GM21717 (cell line): Measurements from ENCODE around the gene FZR1.
"Not testable (repeated sequence)": the region's sequence is repeated elsewhere in the genome, so short reads cannot be mapped to it uniquely, and the experiment has no call there.

Source experiments
- ATAC-seq: cut with Tn5 transposase; IDR thresholded peaks from one replicate; pipeline ENCODE4 v1.9.1; 2021; ENCODE audit warnings: mild to moderate bottlenecking, moderate library complexity; ENCODE audit not compliant: unreplicated experiment

The FZR1 gene

DNA sequence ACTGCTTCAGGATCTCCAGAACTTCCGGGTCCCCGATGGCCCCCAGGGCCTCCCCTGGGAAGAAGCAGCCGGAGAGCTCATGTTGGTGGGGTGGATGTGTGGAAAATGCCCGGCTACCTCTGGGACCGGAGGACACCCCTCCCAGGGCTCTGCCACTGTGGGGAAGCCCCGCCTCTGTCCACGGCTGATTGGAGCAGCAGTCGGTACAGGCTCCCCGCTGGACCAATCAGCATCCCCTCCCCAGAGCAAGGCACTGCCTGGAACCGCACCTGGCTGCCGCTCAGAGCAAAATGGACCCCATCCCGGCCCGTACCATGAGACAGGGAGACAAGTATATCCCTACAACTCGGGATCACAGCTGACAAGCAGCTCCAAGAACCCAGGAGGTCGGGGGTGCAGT lies 12.1 kb upstream of the FZR1 start:
- ATAC-seq, result no peak

DNA sequence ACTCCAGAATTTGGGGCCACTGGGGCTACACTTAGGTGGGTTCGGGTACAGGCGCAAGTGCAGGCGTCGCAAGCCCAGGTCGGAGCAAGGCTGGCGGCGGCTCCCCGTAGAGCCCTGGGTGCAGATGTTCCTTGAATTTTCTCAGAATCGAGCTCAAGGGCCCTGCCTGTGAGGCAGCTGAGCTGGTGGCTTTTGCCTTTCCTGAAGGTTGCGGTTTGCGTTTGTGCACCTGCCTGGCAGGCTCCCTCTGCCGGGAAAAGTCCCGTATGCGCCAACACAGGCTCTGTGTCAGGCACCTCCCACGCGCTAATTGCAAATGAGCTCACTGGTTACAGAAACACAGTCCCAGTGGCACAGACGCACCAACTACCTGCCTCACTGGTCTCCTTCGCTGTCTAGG lies 11.6 kb upstream of the FZR1 start:
- ATAC-seq, result no peak

DNA sequence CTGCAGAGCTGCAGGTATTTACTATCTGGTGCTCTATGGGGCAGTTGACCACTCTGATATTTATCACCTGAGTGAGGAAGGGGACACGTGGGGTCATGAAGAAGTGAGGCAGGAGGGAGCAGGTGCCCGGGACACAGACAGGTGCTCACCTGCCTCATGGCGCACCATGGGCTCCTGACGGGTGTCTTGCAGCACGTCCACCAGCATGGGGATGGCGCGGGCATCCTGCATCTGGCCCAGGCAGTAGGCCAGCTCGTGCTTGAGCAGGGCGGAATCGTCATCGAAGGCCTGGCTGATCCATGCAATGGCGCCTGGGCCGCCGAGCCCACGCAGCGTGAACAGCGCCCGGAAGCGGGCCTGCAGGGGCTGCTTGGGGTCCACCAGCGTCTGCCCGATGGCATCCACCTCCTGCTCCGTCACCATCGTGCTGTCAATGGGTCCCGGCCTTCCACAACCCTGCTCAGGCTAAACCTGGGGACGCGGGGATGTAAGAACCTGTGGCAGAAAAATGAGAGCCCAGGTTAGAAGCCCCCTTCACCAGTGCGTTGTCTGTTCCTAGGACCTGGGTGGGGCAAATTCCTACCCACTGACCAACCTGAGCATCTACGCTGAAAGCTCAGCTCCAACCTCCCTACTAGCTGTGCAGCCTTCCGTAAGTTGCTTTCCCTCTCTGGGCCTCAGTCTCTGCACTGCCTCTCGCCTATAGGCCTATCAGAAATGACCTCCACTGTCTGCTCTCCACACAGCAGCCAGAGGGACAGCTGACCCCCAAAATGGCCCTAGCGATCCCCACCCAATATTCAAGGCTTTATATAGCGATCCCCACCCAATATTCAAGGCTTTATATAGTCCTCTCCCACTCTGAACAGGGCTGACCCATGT lies 9.5 kb upstream of the FZR1 start:
- no peak for ATAC-seq

DNA sequence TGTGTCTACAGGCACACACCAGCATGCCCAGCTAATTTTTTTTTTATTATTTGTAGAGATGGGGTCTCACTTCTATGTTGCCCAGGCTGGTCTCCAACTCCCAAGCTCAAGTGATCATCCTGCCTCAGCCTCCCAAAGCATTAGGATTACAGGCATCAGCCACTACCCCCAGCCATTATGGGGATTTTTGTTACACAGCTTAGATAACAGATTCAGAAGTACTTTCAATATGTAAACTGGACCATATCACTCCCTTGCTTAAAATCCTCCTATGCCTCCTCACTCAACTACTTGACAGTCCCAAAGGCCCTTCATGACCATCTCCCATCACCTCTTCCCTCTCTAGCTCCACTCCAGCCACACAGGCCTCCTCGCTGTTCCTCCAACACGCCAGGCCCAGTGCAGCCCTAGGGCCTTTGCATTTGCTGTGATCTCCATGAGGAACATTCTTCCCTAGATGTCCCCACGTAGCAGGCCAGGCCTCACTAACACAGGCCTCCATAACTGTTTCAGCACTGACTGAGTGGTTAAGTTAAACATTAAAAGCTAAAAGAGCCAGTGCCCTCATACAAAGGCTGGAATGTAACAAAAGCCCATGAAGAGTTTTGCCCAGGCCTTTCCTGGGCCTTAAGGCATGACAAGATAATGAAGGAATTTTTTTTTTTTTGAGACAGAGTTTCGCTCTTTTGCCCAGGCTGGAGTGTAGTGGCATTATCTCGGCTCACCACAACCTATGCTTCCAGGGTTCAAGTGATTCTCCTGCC lies 8.2 kb upstream of the FZR1 start:
- no peak for ATAC-seq

DNA sequence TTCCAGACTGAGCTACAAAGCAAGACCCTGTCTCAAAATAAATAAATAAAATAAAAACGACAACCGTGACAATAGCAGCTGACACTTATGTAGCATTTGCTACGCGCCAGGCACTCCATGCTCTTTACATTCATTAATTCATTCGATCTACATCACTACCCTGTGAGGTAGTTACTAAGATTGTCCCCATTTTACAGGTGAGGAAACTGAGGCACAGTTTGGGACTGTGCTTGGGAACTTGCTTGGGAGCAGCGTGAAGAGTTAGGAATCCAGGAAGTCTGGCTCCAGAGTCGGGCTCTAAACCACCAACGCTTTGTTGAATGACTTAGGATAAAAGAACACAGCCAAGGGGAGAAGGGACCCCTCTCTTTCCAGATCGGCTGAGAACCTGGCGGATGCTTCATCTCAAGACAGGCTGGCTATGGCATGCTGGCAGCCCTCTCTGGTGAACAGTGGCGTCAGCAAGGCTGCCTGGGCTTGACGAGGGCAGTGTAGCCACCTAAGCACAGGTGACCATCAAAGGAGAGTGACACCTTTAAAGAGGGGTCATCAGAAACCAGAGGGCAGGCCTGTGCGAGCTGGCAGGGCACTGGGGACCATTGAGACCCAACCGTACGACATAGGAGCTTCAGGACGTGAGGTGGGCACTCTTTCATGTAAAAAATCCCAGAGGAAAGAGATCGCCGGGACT lies 6.2 kb upstream of the FZR1 start:
- no peak for ATAC-seq

DNA sequence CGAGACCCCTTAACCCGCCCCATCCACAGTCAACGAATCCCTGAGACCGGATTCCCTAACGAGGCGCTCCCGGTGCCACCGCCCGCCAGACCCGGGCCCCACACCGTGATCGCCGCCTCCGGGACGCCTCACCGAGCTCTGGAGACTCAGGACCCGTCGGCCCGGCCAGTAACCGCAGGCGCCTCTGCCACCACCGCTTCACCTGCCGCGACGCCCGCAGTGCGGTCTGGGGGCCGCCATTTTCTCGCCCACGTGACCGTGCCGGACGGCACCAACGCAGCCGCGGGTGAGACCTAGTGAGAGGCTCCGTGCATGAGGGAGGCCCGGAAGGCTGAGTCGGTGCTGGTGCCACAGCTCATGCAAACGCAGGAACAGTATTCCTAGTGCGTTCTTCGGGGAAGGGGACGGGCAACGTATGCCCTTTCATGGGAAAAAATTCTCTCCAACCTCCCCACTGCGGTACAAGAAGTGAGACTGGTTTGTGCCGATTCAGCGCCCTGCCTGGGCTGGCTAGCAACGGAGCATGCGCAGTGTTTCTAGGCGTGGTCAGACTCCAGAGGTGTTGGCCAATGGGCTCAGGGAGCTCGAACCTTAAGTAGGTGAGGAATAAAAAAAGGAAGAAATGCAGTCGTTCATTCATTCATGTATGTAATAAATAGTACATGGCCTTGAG lies 5.5 kb upstream of the FZR1 start, which contains the start of gene DOHH:
TSS of gene DOHH (minus strand) at position 246 of the 673 bp plus-strand sequence. CDS start 3,860 bp downstream, outside the sequence.
- peak; percentile 68 for ATAC-seq

DNA sequence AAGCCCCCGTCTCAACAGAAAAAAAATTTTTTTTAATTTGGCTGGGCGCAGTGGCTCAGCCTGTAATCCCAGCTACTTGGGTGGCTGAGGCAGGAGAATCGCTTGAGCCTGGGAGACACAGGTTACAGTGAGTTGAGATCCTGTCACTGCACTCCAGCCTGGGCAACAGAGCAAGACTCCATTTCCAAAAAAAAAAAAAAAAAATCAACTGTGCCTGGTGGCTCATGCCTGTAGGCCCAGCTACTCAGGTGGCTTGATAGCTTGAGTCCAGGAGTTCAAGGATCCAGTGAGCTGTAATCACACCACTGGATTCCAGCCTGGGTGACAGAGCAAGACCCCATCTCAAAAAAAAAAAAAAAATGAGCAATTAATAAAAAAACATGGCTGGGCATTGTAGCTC lies 4.3 kb upstream of the FZR1 start:
- ATAC-seq, result no peak

DNA sequence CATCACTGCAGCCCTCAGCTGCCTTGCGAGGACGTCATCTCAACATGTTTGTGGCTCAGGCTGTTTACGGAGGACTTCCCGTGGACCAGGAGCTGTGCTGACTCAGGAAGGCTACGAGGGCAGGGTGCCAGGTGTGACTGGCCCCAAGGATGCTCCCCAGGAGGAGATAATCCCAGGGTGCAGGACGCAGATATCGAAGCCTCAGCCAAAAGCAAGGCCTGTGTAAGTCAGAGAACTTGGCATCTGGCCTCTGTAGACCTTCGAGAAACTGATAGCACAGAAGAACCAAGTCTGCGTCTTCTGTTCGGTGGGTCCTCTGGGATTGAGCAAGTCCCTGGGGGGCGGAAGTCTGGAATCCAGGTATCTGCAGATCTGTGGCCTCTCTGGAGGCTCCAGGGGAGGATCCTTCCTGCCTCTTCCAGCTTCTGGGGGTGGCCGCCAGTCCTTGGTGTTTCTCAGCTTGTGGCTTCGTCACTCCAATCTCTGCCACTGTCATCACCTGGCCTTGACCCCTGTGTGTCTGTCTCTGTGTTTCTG lies 3.0 kb upstream of the FZR1 start:
- no peak for ATAC-seq

DNA sequence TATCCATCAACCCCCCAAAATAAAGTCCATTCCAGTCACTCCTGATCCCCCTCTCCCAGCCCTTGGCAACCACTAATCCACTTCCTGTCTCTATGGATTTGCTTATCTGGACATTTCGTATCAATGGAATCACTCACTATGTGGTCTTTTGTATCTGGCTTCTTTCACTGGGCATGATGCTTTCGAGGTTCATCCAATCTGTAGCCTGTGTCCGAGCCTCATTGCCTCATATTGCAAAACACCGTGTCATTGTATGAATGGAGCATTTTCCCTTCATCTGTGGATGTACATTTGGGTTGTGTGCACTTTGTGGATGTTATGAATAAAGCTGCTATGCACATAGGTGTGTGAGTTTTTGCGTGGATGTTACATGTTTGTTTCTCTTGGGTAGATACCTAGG lies 1.4 kb upstream of the FZR1 start:
- ATAC-seq, result no peak

DNA sequence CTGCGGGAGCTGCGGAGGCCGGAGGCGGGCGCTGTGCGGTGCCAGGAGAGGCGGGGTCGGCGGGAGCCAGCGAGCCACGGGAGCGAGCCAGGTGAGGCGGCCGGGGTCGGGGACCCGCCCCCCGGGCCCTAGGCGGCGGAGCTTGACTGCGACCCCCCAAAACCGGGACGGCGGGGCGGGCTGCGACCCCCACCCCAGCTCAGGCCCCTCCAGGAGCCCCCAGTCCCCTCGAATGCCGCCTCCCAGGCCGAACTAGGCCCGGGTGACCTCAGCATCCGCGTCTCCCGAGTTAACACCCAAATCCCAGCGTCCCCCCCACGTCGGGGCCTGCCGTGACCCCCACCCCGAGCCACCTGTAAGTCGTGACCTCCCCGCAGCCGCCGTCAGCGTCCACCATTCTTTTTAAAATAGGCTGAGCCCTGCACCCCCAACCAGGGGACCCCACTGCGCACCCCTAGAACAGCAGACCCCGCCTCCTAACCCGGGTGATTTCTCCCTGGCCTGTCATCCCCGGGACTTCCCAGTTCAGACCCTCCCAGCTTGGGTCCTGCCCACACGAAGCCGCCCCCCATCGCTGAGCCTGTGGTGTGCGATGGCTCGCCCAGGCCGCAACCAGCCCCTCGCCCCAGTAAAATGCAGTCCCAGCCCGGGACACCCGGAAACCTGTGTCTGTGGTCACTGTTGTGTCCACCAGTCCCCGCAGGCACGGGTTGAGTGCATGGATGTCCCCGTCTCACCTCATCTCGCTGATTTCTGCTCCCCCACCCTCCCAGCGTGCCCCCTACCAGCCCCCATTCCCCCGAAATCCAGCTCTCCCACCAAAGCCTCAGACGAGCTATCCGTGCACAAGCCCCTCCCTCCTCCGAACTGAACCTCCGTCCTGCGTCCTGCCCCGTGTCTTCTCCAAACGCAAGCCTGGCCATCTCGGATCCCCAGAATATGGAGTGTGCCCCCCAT lies 551 bp downstream of the FZR1 start:
- peak; percentile 31 for ATAC-seq

DNA sequence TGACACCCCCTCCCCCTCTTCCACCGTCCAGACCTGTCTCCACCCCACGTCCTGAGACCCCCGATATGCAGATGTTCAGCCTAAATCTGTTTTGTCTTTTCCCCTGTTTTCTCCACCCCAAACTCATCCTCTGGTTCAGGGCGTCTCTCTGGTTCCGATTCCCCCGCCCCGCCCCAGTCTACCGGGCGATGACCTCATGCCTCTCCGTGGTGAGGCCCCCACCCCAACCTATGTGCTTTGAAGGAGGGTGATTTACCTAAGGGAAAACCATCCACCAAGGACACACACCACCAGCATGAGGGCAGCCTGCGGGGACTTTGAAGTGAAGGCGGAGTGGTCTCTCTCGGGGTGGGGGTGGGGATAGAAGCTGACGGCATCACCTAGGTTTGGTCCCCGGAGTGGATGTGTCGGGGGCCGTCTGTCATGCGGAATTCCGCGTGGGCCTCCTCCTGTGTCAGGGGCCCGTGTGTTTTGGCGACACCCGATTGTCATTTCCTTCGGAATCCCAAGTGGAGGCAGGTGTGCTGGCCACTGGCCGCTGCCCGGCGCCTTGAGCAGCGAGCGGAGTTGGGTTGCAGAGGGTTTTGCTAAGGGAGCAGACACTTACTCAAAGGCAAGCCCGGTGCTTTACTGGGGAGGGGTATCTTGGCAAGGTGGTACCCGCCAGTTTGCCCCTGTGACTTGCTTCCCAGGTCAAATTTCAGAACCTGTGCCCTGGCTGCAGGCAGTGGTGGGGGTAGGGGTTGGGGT lies 1.4 kb downstream of the FZR1 start:
- no peak for ATAC-seq

DNA sequence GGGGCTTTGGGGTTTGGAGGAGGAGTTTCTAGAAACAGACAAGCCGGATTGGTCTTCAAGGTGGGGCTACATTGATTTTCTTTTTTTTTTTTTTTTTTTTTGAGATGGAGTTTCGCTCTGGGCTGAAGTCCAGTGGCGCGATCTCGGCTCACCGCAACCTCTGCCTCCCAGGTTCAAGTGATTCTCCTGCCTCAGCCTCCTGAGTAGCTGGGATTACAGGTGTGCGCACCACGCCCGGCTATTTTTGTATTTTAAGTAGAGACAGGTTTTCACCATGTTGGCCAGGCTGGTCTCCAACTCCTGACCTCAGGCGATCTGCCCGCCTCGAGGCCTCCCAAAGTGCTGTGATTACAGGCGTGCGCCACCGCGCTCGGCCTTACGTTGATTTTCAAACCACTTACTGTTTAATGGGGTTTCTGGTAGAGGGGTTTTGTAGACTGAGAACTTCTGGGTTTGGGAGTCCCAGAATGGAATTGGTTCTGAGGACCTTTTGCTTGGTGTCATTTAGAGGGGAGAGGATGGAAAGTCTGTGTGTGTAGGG lies 2.1 kb downstream of the FZR1 start:
- ATAC-seq, result not testable (repeated sequence)

DNA sequence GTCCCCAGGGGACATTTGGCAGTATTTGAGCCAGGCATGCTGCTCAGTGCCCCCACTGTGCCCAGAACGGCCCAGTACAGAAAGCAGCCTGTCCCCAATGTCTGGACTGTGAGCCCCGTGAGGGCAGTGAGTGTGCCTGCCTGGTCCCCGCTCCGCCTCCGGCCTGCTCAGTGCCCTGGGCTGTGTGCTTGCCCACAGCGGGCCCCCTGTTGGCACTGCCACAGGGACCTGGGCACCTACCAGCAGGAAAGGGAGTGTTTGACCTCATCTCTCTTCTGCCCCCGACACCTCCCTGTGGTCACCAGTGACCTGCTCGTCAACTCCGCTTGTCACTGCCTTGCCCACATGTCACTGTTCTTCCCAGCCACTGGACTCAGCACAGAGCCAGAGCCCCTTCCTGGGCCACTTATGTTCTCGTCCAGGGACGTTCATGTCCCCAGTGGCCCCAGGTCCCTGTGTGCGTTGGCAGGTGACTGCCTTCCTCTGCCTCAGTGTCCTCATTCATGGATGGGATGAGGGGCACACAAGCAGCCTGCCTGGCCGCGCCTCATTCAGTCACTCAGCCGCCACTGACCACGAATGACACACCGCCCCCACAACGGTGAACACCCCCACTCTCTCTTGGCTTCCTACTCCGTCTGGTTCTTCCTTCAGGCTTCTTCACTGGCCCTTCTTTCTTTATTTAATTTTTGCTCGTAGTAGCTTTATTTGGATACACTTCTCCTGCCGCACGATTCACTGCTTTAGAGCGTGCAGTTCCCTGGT lies 2.8 kb downstream of the FZR1 start:
- ATAC-seq, result no peak

DNA sequence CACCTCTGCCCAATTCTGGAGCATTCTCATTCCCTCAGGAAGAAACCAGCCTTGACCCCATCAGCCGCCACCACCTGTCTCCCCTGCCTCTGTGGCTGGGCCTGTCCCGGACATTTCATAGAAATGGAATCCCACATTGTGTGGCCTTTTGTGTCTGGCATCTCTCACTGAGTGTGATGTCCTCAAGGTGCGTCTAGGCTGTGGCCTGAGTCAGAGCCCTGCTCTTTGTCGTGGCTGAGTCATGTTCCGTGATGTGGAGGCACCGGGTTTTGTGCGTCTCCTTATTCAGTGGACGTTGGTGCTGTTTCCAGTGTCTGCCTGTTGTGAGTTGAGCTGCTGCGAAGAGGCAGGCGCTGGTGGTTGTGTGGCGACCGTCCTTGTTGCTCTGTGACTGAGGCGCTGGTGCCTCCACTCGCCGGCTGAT lies 3.5 kb downstream of the FZR1 start:
- ATAC-seq, result no peak

DNA sequence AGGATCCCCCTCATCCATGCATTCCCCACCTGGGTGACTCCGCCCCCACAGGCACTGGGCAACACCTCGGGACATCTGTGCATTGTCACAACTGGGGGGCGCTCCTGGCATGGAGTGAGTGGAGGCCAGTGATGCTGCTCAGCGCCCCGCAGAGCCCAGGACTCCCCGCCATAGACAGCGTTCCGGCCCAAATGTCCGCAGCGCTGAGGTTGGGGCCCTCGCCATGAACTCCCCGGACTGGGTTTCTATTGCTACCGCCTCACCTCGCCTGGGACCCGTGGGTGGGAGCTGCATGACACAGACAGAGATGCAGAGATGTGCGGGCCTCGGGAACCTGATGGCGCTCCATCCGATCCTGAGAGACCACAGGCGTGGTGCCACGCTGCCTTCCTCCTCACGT lies 4.6 kb downstream of the FZR1 start:
- no peak for ATAC-seq

DNA sequence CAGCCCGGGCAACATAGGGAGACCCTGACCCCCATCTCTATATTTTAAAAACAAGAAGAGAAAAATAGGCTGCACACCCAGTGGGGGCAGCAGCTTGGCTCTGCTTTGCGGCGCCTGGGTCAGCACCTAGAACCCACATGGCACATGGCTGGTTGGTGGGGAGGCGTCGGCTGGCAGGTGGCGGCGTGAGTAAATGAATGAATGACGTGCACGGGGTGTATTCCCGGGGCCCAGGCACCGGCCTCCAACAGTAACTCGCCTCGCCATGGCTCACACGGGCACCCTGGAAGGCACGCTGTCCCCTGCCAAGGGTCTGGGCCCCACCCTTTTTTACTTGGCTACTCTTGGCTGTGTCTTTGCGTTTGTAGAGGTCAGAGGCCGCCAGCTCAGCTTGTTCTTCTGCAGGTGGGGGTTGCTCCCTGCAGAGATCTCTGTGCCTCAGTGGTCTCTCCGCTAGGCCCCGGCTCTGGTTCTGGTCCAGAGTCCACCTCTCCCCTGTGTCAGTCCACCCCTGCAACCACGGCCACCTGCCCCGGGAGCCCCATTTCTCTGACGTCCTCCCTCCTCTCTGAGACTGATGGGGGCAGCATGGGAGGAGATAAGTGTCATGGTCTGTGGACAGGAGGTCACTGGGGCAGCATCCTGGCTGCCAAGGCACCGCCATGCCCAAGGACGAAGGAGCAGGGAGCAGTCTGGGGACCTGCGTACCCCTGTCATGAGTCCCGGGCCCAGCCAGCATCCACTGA lies 5.6 kb downstream of the FZR1 start:
- no peak for ATAC-seq

DNA sequence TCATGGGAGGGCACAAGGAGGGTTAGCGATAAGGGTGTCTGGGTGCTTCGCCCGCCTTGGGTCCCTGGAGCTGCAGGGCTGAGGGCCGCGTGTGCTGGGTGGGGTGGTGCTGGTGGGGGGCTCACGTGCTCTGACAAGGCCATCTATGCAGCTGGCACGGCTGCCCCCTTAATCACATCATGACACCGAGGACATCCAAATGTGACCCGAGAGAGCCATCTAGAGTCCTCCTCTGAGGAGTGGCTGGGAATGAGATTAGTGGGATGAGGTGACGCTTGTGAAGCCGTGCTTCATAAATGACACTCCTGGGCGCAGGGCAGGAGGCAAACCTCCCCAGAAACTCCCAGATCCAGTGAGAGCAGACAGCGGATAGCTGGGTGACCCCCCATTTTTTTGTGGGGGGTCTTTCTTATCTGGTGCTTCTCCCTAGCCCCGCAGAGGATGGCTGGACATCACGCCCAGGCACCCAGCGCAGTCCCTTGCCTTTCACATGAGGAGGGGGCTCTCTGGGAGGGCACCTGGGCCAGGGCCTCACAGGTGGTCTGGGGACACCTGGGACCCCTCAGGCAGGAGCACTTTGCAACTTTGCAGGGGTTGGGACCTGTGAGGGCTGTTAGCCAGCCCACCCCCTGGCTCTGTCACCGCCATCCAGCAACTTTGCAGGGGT lies 6.6 kb downstream of the FZR1 start:
- ATAC-seq, result no peak
